B cell (primary cell): ENCODE results near the gene BTG2. TPM values are rescaled to one million over a fixed set of nuclear protein-coding genes. Genes with fewer than 3 reads are reported as not detected.

Experiments used
- ATAC-seq: fragments of 200-7000 bp; cut with Tn5 transposase; one replicate; pipeline ENCODE4 v1.10.0; 2021; ENCODE audit warnings: low read depth, mild to moderate bottlenecking, moderate number of reproducible peaks, moderate library complexity
- CTCF ChIA-PET: fragments of 350-600 bp; sonication (Branson Sonifier 250); formaldehyde crosslinking; loops from one replicate; lab custom pipeline; 2021; ENCODE audit warnings: antibody characterized with exemption, inconsistent platforms; lab: Charles Lee
- POLR2A ChIA-PET: fragments of 350-600 bp; sonication (Branson Sonifier 250); formaldehyde crosslinking; loops from one replicate; lab custom pipeline; 2021; ENCODE audit warnings: antibody characterized with exemption; lab: Charles Lee
- DNase-seq: peaks from one replicate; pipeline ENCODE4 v3.0.0; 2013
- H2AFZ ChIP-seq: 2 replicates; pipeline ENCODE4 v1.6.1; 2012; ENCODE audit warnings: mild to moderate bottlenecking, low read depth, low read length; ENCODE audit not compliant: insufficient read depth, poor library complexity, severe bottlenecking
- H3K27ac ChIP-seq, 2 donors: 1 replicate in 1 of 2; 2 replicates in 1 of 2; pipeline ENCODE4 v1.5.1; 2012 to 2013; ENCODE audit warnings: low read length in 2 of 2, mild to moderate bottlenecking in 2 of 2, moderate library complexity in 1 of 2
- H3K27me3 ChIP-seq, 4 experiments: fragments of 200-600 bp in 1 of 4; sonication (generic) in 1 of 4; replicated peaks in 1 of 4; 1 replicate in 2 of 4; 2 replicates in 2 of 4; pipeline versions ENCODE4 v1.6.1 to v1.7.0; 2013 to 2016; ENCODE audit warnings: low read length in 3 of 4, mild to moderate bottlenecking in 2 of 4, mixed read lengths in 1 of 4, moderate library complexity in 1 of 4; ENCODE audit not compliant: insufficient read depth in 4 of 4, control insufficient read depth in 3 of 4; ENCODE audit errors: control extremely low read depth in 1 of 4
- H3K36me3 ChIP-seq, 2 experiments: replicated peaks in 1 of 2; 1 replicate in 1 of 2; 2 replicates in 1 of 2; pipeline versions ENCODE4 v1.6.1 to v1.7.1; 2013; ENCODE audit warnings: low read length in 1 of 2; ENCODE audit not compliant: insufficient read depth in 2 of 2, control insufficient read depth in 1 of 2; ENCODE audit errors: control extremely low read depth in 1 of 2, extremely low read depth in 1 of 2
- H3K4me1 ChIP-seq, 2 donors: fragments of 200-600 bp in 1 of 2; sonication (generic) in 1 of 2; 1 replicate in 1 of 2; 2 replicates in 1 of 2; pipeline versions ENCODE4 v1.5.1 to v1.6.1; 2013 to 2017; ENCODE audit warnings: low read length in 2 of 2; ENCODE audit not compliant: control insufficient read depth in 2 of 2, insufficient read depth in 2 of 2
- H3K4me2 ChIP-seq: replicated peaks from 2 replicates; pipeline ENCODE3; 2012; ENCODE audit warnings: mild to moderate bottlenecking, low read depth, low read length; ENCODE audit not compliant: poor library complexity, severe bottlenecking
- H3K4me3 ChIP-seq, 5 experiments: fragments of 200-600 bp in 1 of 5; sonication (generic) in 1 of 5; 1 replicate in 3 of 5; 2 replicates in 2 of 5; pipeline versions ENCODE4 v1.5.1 to v1.7.0; 2011 to 2016; ENCODE audit warnings: low read length in 4 of 5, mild to moderate bottlenecking in 4 of 5, low read depth in 2 of 5, control low read depth in 1 of 5, moderate library complexity in 1 of 5; ENCODE audit not compliant: insufficient read depth in 1 of 5; ENCODE audit errors: control extremely low read depth in 1 of 5, extremely low read depth in 1 of 5
- H3K79me2 ChIP-seq: fragments of 200-600 bp; sonication (generic); one replicate; pipeline ENCODE4 v1.6.0; 2016; ENCODE audit warnings: low read length; ENCODE audit not compliant: control insufficient read depth, insufficient read depth
- H3K9ac ChIP-seq: fragments of 200-600 bp; sonication (generic); 2 replicates; pipeline ENCODE4 v1.6.1; 2017; ENCODE audit warnings: mild to moderate bottlenecking, low read length, moderate library complexity
- H3K9me3 ChIP-seq, 3 donors: one replicate each; pipeline versions ENCODE4 v1.6.1 to v1.7.1; 2013; ENCODE audit warnings: low read length in 2 of 3; ENCODE audit not compliant: control insufficient read depth in 2 of 3, insufficient read depth in 1 of 3; ENCODE audit errors: control extremely low read depth in 1 of 3
- H4K20me1 ChIP-seq: 2 replicates; pipeline ENCODE4 v1.6.0; 2012; ENCODE audit warnings: mild to moderate bottlenecking, low read length; ENCODE audit not compliant: insufficient read depth, control insufficient read depth, poor library complexity, severe bottlenecking
- H3K27ac Mint-ChIP-seq: one replicate; pipeline ENCODE4 v1.8.0; 2021; ENCODE audit warnings: mixed read lengths
- H3K27me3 Mint-ChIP-seq: one replicate; pipeline ENCODE4 v1.8.0; 2021; ENCODE audit warnings: mixed read lengths
- H3K4me1 Mint-ChIP-seq: one replicate; pipeline ENCODE4 v1.8.0; 2021; ENCODE audit warnings: mixed read lengths
- H3K4me3 Mint-ChIP-seq: one replicate; pipeline ENCODE4 v1.8.0; 2021; ENCODE audit warnings: mixed read lengths
- H3K9me3 Mint-ChIP-seq: one replicate; pipeline ENCODE4 v1.8.0; 2022; ENCODE audit warnings: mixed read lengths; ENCODE audit not compliant: insufficient read depth
- CTCF ChIP-seq: fragments of 200-600 bp; IDR thresholded peaks from one replicate; pipeline ENCODE4 v1.8.0; 2022; ENCODE audit warnings: antibody characterized with exemption, mild to moderate bottlenecking
- EZH2 ChIP-seq: IDR thresholded peaks from 2 replicates; pipeline ENCODE4 v1.6.1; 2012; ENCODE audit warnings: borderline replicate concordance, low read depth, mild to moderate bottlenecking, moderate library complexity, low read length; ENCODE audit not compliant: insufficient read depth, poor library complexity, severe bottlenecking
- WGBS: methylation state at CpG from one replicate; pipeline ENCODE4 v1.1.5; 2013; ENCODE audit warnings: missing lambda C conversion rate; ENCODE audit not compliant: insufficient coverage; 5-methylcytosine and 5-hydroxymethylcytosine counted together
- intact Hi-C: fragments of 100-400 bp; cut with micrococcal nuclease; formaldehyde crosslinking; loops from one replicate; pipeline ENCODE4 v1.10.0; 2022
- polyA plus RNA-seq: library from polyadenylated mRNA; depleted of rRNA; stranded (reverse); fragments of >200 nt; gene quantifications from 2 replicates; pipeline ENCODE4 v1.2.3, GENCODE V29; 2012
- total RNA-seq, 2 donors: library from RNA; stranded (reverse); fragments of 120-200 nt in 1 of 2; gene quantifications; 1 replicate in 1 of 2; 2 replicates in 1 of 2; pipeline versions ENCODE4 v1.2.3 to v1.2.4, GENCODE V29; 2013 to 2022

BTG2 gene
- total and polyA plus RNA-seq, 2 donors (not counting 1 experiment from before 2014, with no cell fraction given): 508 to 778 TPM

GRCh38 chr1:203301331-203301668 lies 4.0 kb upstream of the BTG2 start:
- Histone ChIP-seq H3K4me2 (peak overlapping the region; percentile 60), H2AFZ (peak overlapping the region; percentile 57), H3K9ac (peak overlapping the region; percentile 45), H3K36me3 (peaks cover 0 to 4% of the 10 kb centered on the region in 2 experiments), H3K9me3 (no peaks in the 10 kb centered on the region), H3K4me1 (peaks cover 77 to 87% of the 10 kb centered on the region in 2 donors), H3K27me3 (no peaks in the 10 kb centered on the region), H3K79me2 (peaks cover 52% of the 10 kb centered on the region), H3K4me3 (no peak overlapping the region), H3K27ac (peak overlapping the region; percentile 76 to 87), H4K20me1 (peaks cover 10% of the 10 kb centered on the region)
- ATAC-seq (no peak), DNase-seq (no peak)
- ChIA-PET POLR2A (interaction anchor here (0.6 to 5.0 kb wide), 7 partner anchors 9 to 141 kb away, joined by 3 to 68 read pairs (median 4); no protein-coding TSS in a partner anchor), CTCF (interaction anchor here (1.5 to 4.2 kb wide), 2 partner anchors 23 to 31 kb away, joined by 4 to 80 read pairs; no protein-coding TSS in a partner anchor)
- intact Hi-C loops: no loop called here
- Mint-ChIP-seq H3K27me3 (no peaks in the 10 kb centered on the region), H3K4me3 (no peak overlapping the region), H3K9me3 (no peaks in the 10 kb centered on the region), H3K27ac (peak overlapping the region; percentile 93), H3K4me1 (peaks cover 82% of the 10 kb centered on the region)
- TF ChIP-seq CTCF (no peak), EZH2 (no peak)

- no peak overlapping the region for H2AFZ ChIP-seq
Observed at GRCh38 chr1:203302456-203302855, 2.9 kb upstream of the BTG2 start.

More at GRCh38 chr1:203302456-203302855, 2.9 kb upstream of the BTG2 start:
- TF ChIP-seq CTCF (no peak), EZH2 (no peak)
- intact Hi-C loops: no loop called here
- H3K27me3 ChIP-seq: no peaks in the 10 kb centered on the region
- ChIA-PET CTCF (no interaction called here), POLR2A (interaction anchor here (0.9 to 5.0 kb wide), 3 partner anchors 15 to 29 kb away, joined by 3 to 68 read pairs (median 22); no protein-coding TSS in a partner anchor)
- 97% methylated on average over 5 of the region's 7 CpGs for WGBS
- DNase-seq (no peak), ATAC-seq (no peak)
- no peak overlapping the region for H3K9ac ChIP-seq
- H3K4me1 ChIP-seq: peaks cover 65 to 78% of the 10 kb centered on the region in 2 donors
- no peaks in the 10 kb centered on the region for H3K9me3 ChIP-seq
- H3K4me2 ChIP-seq: peak overlapping the region; percentile 29
- Mint-ChIP-seq H3K27me3 (no peaks in the 10 kb centered on the region), H3K9me3 (no peaks in the 10 kb centered on the region), H3K4me1 (peaks cover 71% of the 10 kb centered on the region), H3K4me3 (peak overlapping the region; percentile 99), H3K27ac (peak overlapping the region; percentile 99)
- H3K4me3 ChIP-seq: no peak overlapping the region
- H3K79me2 ChIP-seq: peaks cover 53% of the 10 kb centered on the region
- H3K36me3 ChIP-seq: peaks cover 0 to 15% of the 10 kb centered on the region in 2 experiments
- H4K20me1 ChIP-seq: peaks cover 21% of the 10 kb centered on the region
- H3K27ac ChIP-seq: peak overlapping the region in 1 of 2 donors; percentile 100
